Measurements from ENCODE around the gene VCAN. TPM values are rescaled to one million over a fixed set of nuclear protein-coding genes. Genes with fewer than 3 reads are reported as not detected.

VCAN gene
- total RNA-seq, 1 donor from 2014 or later = 71.2 TPM

DNA sequence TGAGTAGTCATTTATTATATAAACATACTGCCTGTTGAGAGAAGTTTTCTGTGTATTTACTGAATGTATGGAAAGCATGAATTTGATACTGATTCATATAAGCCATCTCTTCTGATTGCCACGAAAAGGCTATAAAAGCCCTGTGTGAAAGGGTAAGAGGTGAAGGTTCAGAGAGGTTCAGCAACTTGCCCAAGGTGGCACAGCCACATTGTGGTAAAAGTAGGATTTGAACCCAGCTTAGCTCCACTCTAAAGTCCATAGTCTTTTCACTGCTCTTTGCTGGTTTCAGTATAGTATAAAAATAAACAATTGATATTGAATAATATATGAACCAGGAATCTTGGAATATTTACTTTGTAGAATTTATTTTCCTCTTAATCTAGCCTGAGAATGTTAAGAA, 71.3 kb downstream of the VCAN start:
- no peak for DNase-seq (ENCODE audit: extremely low spot score in 2 of 2)
- H3K27ac ChIP-seq = no peak overlapping the region
- no peaks in the 10 kb centered on the region for H3K27me3 ChIP-seq
- no peaks in the 10 kb centered on the region for H3K36me3 ChIP-seq
- no peaks in the 10 kb centered on the region for H3K4me1 ChIP-seq
- TF ChIP-seq POLR2A (IDR thresholded peaks at IDR 0.05) (no peak), POLR2AphosphoS5 (IDR thresholded peaks at IDR 0.05; ENCODE audit: insufficient read depth in 1 of 2, low read depth in 1 of 2) (no peak)
- TF ChIP-seq, protein P1, sequence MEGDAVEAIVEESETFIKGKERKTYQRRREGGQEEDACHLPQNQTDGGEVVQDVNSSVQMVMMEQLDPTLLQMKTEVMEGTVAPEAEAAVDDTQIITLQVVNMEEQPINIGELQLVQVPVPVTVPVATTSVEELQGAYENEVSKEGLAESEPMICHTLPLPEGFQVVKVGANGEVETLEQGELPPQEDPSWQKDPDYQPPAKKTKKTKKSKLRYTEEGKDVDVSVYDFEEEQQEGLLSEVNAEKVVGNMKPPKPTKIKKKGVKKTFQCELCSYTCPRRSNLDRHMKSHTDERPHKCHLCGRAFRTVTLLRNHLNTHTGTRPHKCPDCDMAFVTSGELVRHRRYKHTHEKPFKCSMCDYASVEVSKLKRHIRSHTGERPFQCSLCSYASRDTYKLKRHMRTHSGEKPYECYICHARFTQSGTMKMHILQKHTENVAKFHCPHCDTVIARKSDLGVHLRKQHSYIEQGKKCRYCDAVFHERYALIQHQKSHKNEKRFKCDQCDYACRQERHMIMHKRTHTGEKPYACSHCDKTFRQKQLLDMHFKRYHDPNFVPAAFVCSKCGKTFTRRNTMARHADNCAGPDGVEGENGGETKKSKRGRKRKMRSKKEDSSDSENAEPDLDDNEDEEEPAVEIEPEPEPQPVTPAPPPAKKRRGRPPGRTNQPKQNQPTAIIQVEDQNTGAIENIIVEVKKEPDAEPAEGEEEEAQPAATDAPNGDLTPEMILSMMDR (IDR thresholded peaks at IDR 0.05) = no peak
- H3K9me3 ChIP-seq = no peaks in the 10 kb centered on the region
- intact Hi-C loops (cut with DNase I) = no loop called here
- H3K4me3 ChIP-seq = no peak overlapping the region

DNA sequence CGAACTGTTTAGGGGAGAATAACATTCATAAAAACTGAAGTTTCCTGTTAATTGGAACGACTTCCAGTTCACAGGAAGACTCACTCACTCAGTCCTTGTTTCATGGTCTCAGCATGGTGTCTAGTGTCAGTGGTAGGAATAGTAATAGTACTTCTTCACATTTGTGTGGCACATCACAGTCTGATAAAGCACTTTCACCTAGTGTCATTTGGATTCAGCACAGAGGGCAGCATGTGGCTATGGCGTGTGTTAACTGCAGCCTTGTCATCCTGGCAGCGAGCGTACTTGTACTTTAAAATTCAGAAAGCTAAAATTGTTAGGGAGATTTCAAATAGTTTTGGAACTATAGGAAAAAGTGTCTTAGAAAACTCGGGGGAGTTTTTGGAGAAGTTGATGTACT, 72.4 kb downstream of the VCAN start:
- no peak for DNase-seq (ENCODE audit: extremely low spot score in 2 of 2)
- intact Hi-C loops (cut with DNase I) = no loop called here
- Histone ChIP-seq H3K4me3 (no peak overlapping the region), H3K9me3 (no peaks in the 10 kb centered on the region), H3K4me1 (no peaks in the 10 kb centered on the region), H3K36me3 (no peaks in the 10 kb centered on the region), H3K27me3 (no peaks in the 10 kb centered on the region), H3K27ac (no peak overlapping the region)
- TF ChIP-seq POLR2A (IDR thresholded peaks at IDR 0.05) = no peak
- TF ChIP-seq POLR2AphosphoS5 (IDR thresholded peaks at IDR 0.05; ENCODE audit: insufficient read depth in 1 of 2, low read depth in 1 of 2) = no peak
- TF ChIP-seq, protein P1 (IDR thresholded peaks at IDR 0.05) = no peak

GRCh38 chr5:83547161-83547560, 75.6 kb downstream of the VCAN start:
- TF ChIP-seq POLR2AphosphoS5 (IDR thresholded peaks at IDR 0.05; ENCODE audit: insufficient read depth in 1 of 2, low read depth in 1 of 2) (no peak), POLR2A (IDR thresholded peaks at IDR 0.05) (no peak)
- TF ChIP-seq, protein P1 (IDR thresholded peaks at IDR 0.05) = no peak
- intact Hi-C loops (cut with DNase I) = no loop called here
- no peak for DNase-seq (ENCODE audit: extremely low spot score in 2 of 2)

DNA sequence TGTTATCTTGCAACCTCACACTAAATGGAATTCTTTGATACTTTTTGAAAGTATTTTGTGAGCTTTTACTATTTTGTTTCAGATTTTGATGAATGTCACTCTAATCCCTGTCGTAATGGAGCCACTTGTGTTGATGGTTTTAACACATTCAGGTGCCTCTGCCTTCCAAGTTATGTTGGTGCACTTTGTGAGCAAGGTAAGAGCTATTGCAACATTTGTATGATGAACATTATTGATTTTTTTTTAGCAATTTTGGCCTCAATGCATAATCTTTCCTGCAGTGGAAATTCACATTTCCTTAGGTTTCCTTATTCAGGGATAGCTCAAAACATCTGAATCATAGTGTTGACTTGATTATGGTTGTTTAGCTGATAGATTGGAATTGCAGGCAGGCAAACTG, 76.3 kb downstream of the VCAN start:
- no peaks in the 10 kb centered on the region for H3K27me3 ChIP-seq
- H3K4me3 ChIP-seq = no peak overlapping the region
- DNase-seq (ENCODE audit: extremely low spot score in 2 of 2) = no peak
- H3K36me3 ChIP-seq = no peaks in the 10 kb centered on the region
- no peak for TF ChIP-seq POLR2A (IDR thresholded peaks at IDR 0.05)
- no peak for TF ChIP-seq POLR2AphosphoS5 (IDR thresholded peaks at IDR 0.05; ENCODE audit: insufficient read depth in 1 of 2, low read depth in 1 of 2)
- TF ChIP-seq, protein P1 (IDR thresholded peaks at IDR 0.05) = no peak
- no peaks in the 10 kb centered on the region for H3K4me1 ChIP-seq
- intact Hi-C loops (cut with DNase I) = no loop called here
- no peaks in the 10 kb centered on the region for H3K9me3 ChIP-seq
- no peak overlapping the region for H3K27ac ChIP-seq

More at GRCh38 chr5:83547161-83547560, 75.6 kb downstream of the VCAN start:
- Histone ChIP-seq H3K36me3 (no peaks in the 10 kb centered on the region), H3K27me3 (no peaks in the 10 kb centered on the region), H3K9me3 (no peaks in the 10 kb centered on the region), H3K27ac (no peak overlapping the region), H3K4me1 (no peaks in the 10 kb centered on the region), H3K4me3 (no peak overlapping the region)

DNA sequence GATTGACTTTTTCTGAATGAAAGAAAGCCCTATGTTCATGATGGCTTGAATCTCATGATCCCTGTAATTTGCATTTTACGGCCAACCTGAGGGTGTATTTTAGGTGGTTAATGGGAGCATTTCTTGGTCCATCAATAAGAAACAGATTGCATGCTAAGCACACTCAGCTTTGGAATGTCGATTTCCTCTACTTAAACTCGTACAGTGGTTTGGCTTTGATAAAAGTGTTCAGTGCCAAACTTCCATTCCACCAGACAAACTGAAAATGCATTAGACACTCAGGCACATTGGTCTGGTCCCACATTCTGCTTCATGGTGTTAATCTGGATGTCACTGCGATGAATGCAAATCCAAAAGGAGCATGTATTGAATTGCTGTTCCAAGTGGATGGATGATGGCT, 77.0 kb downstream of the VCAN start:
- H3K9me3 ChIP-seq = no peaks in the 10 kb centered on the region
- H3K4me1 ChIP-seq = no peaks in the 10 kb centered on the region
- no peak for DNase-seq (ENCODE audit: extremely low spot score in 2 of 2)
- H3K36me3 ChIP-seq = no peaks in the 10 kb centered on the region
- no peaks in the 10 kb centered on the region for H3K27me3 ChIP-seq
- no peak overlapping the region for H3K27ac ChIP-seq
- intact Hi-C loops (cut with DNase I) = no loop called here
- no peak overlapping the region for H3K4me3 ChIP-seq
- no peak for TF ChIP-seq POLR2A (IDR thresholded peaks at IDR 0.05)
- no peak for TF ChIP-seq POLR2AphosphoS5 (IDR thresholded peaks at IDR 0.05; ENCODE audit: insufficient read depth in 1 of 2, low read depth in 1 of 2)
- TF ChIP-seq, protein P1 (IDR thresholded peaks at IDR 0.05) = no peak
